Measurements from ENCODE around the gene GJB2. TPM values are rescaled to one million over a fixed set of nuclear protein-coding genes. Genes with fewer than 3 reads are reported as not detected.

The GJB2 gene
- total and polyA plus RNA-seq, 2 of the 4 experiments (the other 2 are of a cell fraction): under 0.01 to 0.17 TPM

DNA sequence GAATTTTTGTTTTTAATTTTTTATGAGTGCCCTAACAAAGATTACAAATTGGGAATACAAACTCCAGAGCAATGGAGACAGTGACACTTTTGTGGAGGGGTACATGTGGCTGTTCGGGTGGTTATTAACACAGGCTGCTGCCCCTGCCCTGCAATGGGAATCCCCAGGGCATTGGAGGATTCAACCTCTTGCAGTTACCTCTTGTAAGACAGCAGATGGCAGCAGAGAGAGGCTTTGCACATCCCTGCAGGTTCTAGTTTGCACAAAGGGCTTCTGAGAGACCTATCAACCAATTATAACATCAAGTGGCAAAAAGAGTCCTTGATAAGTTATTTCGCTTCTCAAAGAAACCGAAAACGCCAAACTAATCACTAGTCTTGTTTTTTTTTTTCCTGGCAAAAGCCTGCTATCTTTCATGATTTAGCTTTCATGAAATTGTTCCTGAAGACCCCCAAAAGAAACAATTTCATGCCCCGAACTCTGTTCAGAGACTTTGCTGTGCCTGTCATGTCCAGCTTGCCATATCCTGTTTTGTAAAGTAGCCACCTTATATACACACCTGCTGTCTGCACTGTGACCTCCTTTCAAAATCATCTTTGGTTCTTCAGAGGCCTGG, 10.4 kb downstream of the GJB2 start:
- no peak overlapping the region for H3K27ac ChIP-seq (ENCODE audit: insufficient read depth, low read length)
- DNase-seq: peak; percentile 80
- no peaks in the 10 kb centered on the region for H3K4me1 ChIP-seq (ENCODE audit: control insufficient read depth, insufficient read depth, low read length)
- H3K23ac ChIP-seq (ENCODE audit: low read depth, low read length): no peak overlapping the region
- no peak overlapping the region for H3K9ac ChIP-seq (ENCODE audit: low read depth, low read length)
- POLR2A ChIA-PET (ENCODE audit: unreplicated experiment): no interaction called here
- H3K27me3 ChIP-seq (ENCODE audit: control insufficient read depth, insufficient read depth, low read length): peaks cover 19% of the 10 kb centered on the region
- no peaks in the 10 kb centered on the region for H3K36me3 ChIP-seq (ENCODE audit: control insufficient read depth, insufficient read depth, low read length)
- H4K20me1 ChIP-seq (ENCODE audit: insufficient read depth, low read length): no peaks in the 10 kb centered on the region
- dilution Hi-C loops (cut with HindIII; ENCODE audit: low sequenced_read_pairs, unreplicated experiment) (loop anchor here (25.0 kb wide), 1 partner anchor 305 kb away; no protein-coding TSS in a partner anchor), intact Hi-C loops (cut with micrococcal nuclease) (loop anchor here (1.0 to 5.0 kb wide), 3 partner anchors 307 to 745 kb away; partner anchors contain the start of gene IL17D), in situ Hi-C loops (cut with MboI; ENCODE audit: low sequenced_read_pairs) (loop anchor here (10.0 to 25.0 kb wide), 4 partner anchors 530 to 1305 kb away; partner anchors contain the start of gene IL17D)
- BruUV-seq (replicated peaks): no TSS peak
- H2BK20ac ChIP-seq (ENCODE audit: low read depth, low read length): no peak overlapping the region
- H2BK15ac ChIP-seq (ENCODE audit: low read depth, low read length): no peak overlapping the region
- no peak overlapping the region for H2BK5ac ChIP-seq (ENCODE audit: low read depth, low read length, poor library complexity, severe bottlenecking)
- no peaks in the 10 kb centered on the region for H3K9me1 ChIP-seq (ENCODE audit: insufficient read depth, low read length)
- WGBS, 2 experiments (ENCODE audit: extremely low coverage in 2 of 2, insufficient read length in 1 of 2): 39% methylated on average over 3 of the region's 5 CpGs; no CpG with 5 or more reads in 1 of the 2 experiments
- no peak overlapping the region for H4K5ac ChIP-seq (ENCODE audit: low read depth, low read length)
- no peak overlapping the region for H3K18ac ChIP-seq (ENCODE audit: low read depth, low read length)
- H3K4me3 ChIP-seq (ENCODE audit: insufficient read depth, low read depth, low read length): no peak overlapping the region
- CTCF ChIA-PET: interaction anchor here (0.8 to 1.8 kb wide), 4 partner anchors 9 to 306 kb away, joined by 3 to 7 read pairs (median 3); no protein-coding TSS in a partner anchor
- no peak overlapping the region for H2AK9ac ChIP-seq (replicated peaks; ENCODE audit: low read depth, low read length, poor library complexity)
- H3K9me3 ChIP-seq (ENCODE audit: control insufficient read depth, insufficient read depth, low read length): no peaks in the 10 kb centered on the region
- no peak overlapping the region for H3K14ac ChIP-seq (replicated peaks; ENCODE audit: low read depth, low read length)
- H2AK5ac ChIP-seq (ENCODE audit: low read depth, low read length): no peak overlapping the region
- TF ChIP-seq SMC3 (IDR thresholded peaks at IDR 0.05; ENCODE audit: low read depth, low read length): peak; percentile 92
- no peak for TF ChIP-seq BHLHE40 (IDR thresholded peaks at IDR 0.05; ENCODE audit: low read depth, low read length)
- TF ChIP-seq, protein P1, sequence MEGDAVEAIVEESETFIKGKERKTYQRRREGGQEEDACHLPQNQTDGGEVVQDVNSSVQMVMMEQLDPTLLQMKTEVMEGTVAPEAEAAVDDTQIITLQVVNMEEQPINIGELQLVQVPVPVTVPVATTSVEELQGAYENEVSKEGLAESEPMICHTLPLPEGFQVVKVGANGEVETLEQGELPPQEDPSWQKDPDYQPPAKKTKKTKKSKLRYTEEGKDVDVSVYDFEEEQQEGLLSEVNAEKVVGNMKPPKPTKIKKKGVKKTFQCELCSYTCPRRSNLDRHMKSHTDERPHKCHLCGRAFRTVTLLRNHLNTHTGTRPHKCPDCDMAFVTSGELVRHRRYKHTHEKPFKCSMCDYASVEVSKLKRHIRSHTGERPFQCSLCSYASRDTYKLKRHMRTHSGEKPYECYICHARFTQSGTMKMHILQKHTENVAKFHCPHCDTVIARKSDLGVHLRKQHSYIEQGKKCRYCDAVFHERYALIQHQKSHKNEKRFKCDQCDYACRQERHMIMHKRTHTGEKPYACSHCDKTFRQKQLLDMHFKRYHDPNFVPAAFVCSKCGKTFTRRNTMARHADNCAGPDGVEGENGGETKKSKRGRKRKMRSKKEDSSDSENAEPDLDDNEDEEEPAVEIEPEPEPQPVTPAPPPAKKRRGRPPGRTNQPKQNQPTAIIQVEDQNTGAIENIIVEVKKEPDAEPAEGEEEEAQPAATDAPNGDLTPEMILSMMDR (conservative IDR thresholded peaks at IDR 0.05; ENCODE audit: low read depth, low read length): peak; percentile 79
- TF ChIP-seq RFX5 (IDR thresholded peaks at IDR 0.05; ENCODE audit: low read depth, low read length): no peak
- TF ChIP-seq, protein P2, sequence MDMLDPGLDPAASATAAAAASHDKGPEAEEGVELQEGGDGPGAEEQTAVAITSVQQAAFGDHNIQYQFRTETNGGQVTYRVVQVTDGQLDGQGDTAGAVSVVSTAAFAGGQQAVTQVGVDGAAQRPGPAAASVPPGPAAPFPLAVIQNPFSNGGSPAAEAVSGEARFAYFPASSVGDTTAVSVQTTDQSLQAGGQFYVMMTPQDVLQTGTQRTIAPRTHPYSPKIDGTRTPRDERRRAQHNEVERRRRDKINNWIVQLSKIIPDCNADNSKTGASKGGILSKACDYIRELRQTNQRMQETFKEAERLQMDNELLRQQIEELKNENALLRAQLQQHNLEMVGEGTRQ (IDR thresholded peaks at IDR 0.05; ENCODE audit: low read depth, low read length): no peak
- TF ChIP-seq RAD21 (IDR thresholded peaks at IDR 0.05; ENCODE audit: low read length): peak; percentile 87
- no peak overlapping the region for H3K4ac ChIP-seq (ENCODE audit: low read depth, low read length)
- ATAC-seq (ENCODE audit: low read depth): peak; percentile 99
- no peak overlapping the region for H2AFZ ChIP-seq (replicated peaks; ENCODE audit: low read length, poor library complexity)
- H2BK120ac ChIP-seq (ENCODE audit: low read depth, low read length): no peak overlapping the region
- H3K79me1 ChIP-seq (ENCODE audit: low read depth in 1 of 2, low read length in 2 of 2): no peaks in the 10 kb centered on the region
- H3K4me2 ChIP-seq (ENCODE audit: low read depth, low read length): no peak overlapping the region
- no peak overlapping the region for H3K56ac ChIP-seq (ENCODE audit: extremely low read depth, insufficient read depth, low read length)
- no peak overlapping the region for H4K91ac ChIP-seq (ENCODE audit: insufficient read depth, low read depth, low read length)
- H4K8ac ChIP-seq (ENCODE audit: low read depth in 2 of 2, low read length in 2 of 2): no peak overlapping the region
